GM12891 (cell line): Measurements from ENCODE around the gene AFF4.
A peak's percentile ranks its signal among the peaks of the same experiment; 100 is the strongest.
"Not testable (repeated sequence)": the region's sequence is repeated elsewhere in the genome, so short reads cannot be mapped to it uniquely, and the experiment has no call there.

Source experiments
- DNase-seq: peaks from one replicate; pipeline ENCODE4 v3.0.0; 2011; ENCODE audit warnings: low spot score; ENCODE audit not compliant: insufficient read length
- FAIRE-seq: peaks from 2 replicates; lab custom pipeline; 2011; peaks lifted over from hg19 to GRCh38; lab: Jason Lieb, UNC
- PAX5 ChIP-seq: IDR thresholded peaks from 2 replicates; pipeline ENCODE4 v1.6.1; 2011; ENCODE audit warnings: low read length, moderate library complexity, mild to moderate bottlenecking; ENCODE audit not compliant: insufficient read depth, severe bottlenecking
- POLR2A ChIP-seq: IDR thresholded peaks from 2 replicates; pipeline ENCODE4 v1.6.1; 2011; ENCODE audit warnings: low read depth, low read length, control low read depth
- POLR2AphosphoS5 ChIP-seq: IDR thresholded peaks from 2 replicates; pipeline ENCODE4 v1.6.1; 2011; ENCODE audit warnings: low read depth, low read length, control low read depth
- POU2F2 ChIP-seq: IDR thresholded peaks from 2 replicates; pipeline ENCODE4 v1.6.1; 2011; ENCODE audit warnings: low read depth, mild to moderate bottlenecking, control low read depth, low read length, moderate library complexity
- SPI1 ChIP-seq: IDR thresholded peaks from 2 replicates; pipeline ENCODE4 v1.6.1; 2011; ENCODE audit warnings: low read depth, low read length, control low read depth
- TAF1 ChIP-seq: IDR thresholded peaks from 2 replicates; pipeline ENCODE4 v1.6.1; 2011; ENCODE audit warnings: low read depth, low read length, control low read depth

AFF4 gene

DNA sequence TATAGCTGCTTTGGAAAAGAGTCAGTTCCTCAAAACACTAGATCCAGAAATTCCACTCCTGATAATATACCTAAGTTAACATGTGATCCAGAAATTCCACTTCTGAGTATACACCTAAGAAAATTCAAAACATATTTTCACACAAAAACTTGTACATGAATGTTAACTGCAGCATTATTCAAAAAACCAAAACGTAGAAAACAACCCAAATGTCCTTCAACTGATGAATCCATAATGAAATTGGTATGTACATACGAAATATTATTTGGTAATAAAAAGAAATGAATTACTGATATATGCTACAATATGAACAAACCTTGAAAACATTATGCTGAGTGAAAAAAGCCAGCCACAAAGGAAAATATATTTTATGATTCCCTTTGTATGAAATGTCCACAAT is 16.5 kb upstream of the AFF4 start:
- TF ChIP-seq POU2F2 (no peak), POLR2A (no peak), POLR2AphosphoS5 (no peak), SPI1 (no peak), PAX5 (no peak), TAF1 (no peak)
- DNase-seq, result no peak
- no peak for FAIRE-seq

GRCh38 chr5:132979367-132979940 is 16.0 kb upstream of the AFF4 start:
- FAIRE-seq (no peak), DNase-seq (no peak)
- TF ChIP-seq PAX5, result no peak
- no peak for TF ChIP-seq SPI1
- TF ChIP-seq POLR2AphosphoS5, result no peak
- TF ChIP-seq TAF1, result no peak
- TF ChIP-seq POU2F2, result no peak
- TF ChIP-seq POLR2A, result no peak

DNA sequence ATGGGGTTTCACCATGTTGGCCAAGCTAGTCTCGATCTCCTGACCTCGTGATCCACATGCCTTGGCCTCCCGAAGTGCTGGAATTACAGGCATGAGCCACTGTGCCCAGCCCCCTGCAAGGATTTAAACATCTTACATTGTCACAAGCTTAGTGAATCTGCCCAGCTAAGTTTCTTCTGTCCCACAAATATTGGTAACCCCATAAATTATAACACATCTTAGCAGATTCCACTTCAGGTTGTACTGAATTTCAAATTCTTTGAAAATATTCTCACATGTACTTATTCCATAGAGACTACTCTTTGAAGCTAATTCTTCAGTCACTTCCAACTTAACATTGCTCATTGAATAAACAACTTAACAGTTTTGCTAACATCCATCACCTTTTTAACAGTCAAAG is 13.4 kb upstream of the AFF4 start:
- FAIRE-seq (no peak), DNase-seq (no peak)
- TF ChIP-seq POLR2AphosphoS5, result no peak
- no peak for TF ChIP-seq PAX5
- no peak for TF ChIP-seq POU2F2
- TF ChIP-seq POLR2A, result no peak
- TF ChIP-seq SPI1, result no peak
- TF ChIP-seq TAF1, result no peak

DNA sequence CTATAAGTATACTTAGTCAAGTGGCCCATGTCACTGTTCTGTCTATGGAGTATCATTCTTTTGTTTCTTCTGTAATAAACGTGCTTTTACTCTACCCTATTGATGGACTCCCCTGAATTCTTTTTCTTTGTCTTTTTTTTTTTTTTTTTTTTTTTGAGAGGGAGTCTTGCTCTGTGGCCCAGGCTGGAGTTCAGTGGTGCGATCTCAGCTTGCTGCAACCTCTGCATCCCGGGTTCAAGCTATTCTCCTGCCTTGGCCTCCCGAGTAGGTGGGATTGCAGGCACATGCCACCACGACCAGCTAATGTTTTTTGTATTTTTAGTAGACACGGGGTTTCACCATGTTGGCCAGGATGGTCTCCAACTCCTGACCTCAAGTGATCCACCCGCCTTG is 9.0 kb upstream of the AFF4 start:
- not testable (repeated sequence) for DNase-seq, FAIRE-seq

DNA sequence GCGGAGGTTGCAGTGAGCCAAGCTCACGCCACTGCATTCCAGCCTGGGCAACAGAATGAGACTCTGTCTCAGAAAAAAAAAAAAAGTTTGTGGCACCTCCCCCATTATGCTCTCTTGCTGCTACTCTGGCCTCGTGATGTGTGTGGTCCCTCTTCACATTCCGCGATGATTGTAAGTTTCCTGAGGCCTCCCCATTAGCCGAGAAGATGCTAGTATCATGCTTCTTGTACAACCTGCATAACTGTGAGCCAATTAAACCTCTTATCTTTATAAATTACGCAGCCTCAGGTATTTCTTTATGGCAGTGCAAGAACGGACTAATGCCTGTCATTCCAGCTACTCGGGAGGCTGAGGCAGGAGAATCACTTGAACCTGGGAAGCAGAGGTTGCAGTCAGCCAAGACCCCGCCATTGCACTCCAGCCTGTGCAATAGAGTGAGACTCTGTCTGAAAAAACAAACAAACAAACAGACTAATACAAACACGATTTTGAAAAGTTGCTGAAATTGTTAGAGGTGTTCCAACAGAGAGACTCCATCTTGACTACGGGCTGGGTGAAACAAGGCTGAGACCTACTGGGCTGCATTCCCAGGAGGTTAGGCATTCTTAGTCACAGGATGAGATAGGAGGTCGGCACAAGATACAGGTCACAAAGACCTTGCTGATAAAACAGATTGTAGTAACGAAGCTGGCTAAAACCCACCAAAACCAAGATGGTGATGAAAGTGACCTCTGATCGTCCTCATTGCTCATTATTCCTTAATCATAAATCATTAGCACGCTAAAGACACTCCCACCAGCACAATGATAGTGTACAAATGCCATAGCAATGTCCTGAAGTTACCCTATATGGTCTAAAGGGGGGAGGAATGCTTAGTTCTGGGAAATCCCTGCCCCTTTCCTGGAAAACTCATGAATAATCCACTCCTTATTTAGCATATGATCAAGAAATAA is 8.3 kb upstream of the AFF4 start:
- no peak for FAIRE-seq
- no peak for TF ChIP-seq POLR2AphosphoS5
- TF ChIP-seq SPI1, result no peak
- TF ChIP-seq TAF1, result no peak
- TF ChIP-seq POLR2A, result no peak
- no peak for TF ChIP-seq PAX5
- TF ChIP-seq POU2F2, result no peak
- no peak for DNase-seq

DNA sequence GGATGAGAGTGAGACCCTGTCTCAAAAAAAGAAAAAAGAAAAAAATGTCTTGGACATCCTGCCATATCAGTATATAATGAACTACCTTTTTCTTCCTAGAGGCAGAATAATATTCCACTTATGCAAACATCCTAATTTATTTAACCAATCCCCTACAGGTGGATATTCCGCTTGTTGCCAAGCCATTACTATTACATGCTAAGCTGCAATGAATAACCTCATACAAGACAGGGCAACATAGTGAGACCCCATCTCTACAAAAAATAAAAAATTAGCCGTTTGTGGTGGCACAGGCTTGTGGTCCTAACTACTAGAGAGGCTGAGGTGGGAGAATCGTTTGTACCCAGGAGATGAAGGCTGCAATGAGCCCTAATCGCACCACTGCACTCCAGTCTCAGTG is 1.7 kb upstream of the AFF4 start:
- no peak for TF ChIP-seq PAX5
- TF ChIP-seq POLR2AphosphoS5, result no peak
- DNase-seq (no peak), FAIRE-seq (no peak)

DNA sequence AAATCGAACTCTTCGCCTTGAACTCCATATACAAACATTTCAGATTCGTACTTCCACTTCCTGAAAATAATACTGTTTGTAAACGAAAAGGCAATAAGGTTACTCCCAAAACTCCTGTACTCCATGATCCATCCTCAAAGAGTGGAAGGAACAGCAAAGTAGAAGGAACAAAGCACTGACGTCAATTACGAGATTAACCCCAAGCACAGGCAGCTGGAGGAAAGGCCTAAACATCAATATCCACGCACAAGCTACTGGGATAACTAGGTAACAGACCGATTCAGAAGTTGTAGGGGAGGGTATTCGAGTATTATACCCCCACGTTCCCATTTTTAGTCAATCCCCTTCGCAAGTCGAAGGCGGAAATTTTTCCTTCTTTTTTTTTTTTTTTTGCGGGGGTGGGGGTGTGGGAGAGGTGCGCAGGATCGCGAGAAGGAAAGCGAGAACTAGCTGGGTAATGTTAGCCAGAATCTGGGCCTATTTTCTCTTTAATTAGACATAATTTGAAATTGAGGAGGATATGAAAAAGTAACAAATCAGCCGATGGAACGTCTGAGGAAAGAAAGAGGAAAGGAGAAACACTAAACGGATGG is 909 bp downstream of the AFF4 start:
- no peak for DNase-seq
- FAIRE-seq, result peak; percentile 61
- TF ChIP-seq PAX5 (no peak), SPI1 (peak; percentile 68), TAF1 (no peak), POLR2A (no peak)

GRCh38 chr5:132961887-132962286 is 1.5 kb downstream of the AFF4 start:
- DNase-seq (no peak), FAIRE-seq (no peak)
- TF ChIP-seq SPI1, result no peak
- no peak for TF ChIP-seq TAF1
- TF ChIP-seq POLR2AphosphoS5, result no peak
- TF ChIP-seq PAX5, result no peak
- no peak for TF ChIP-seq POLR2A
- no peak for TF ChIP-seq POU2F2

- not testable (repeated sequence) for FAIRE-seq, DNase-seq
Measured at GRCh38 chr5:132961123-132961815, 2.2 kb downstream of the AFF4 start.

GRCh38 chr5:132956166-132956799 is 7.2 kb downstream of the AFF4 start:
- FAIRE-seq, DNase-seq: not testable (repeated sequence)
